Jurkat, Clone E6-1 (cell line): ENCODE measurements around the gene GPR132. TPM values are rescaled to one million over a fixed set of nuclear protein-coding genes. Genes with fewer than 3 reads are reported as not detected.
"Not testable (repeated sequence)": the region's sequence is repeated elsewhere in the genome, so short reads cannot be mapped to it uniquely, and the experiment has no call there.

Experiments used
- DNase-seq: peaks from one replicate; pipeline ENCODE4 v3.0.0-alpha.2; 2011; ENCODE audit warnings: low read depth, low spot score
- H3K4me3 ChIP-seq: 2 replicates; pipeline ENCODE4 v1.5.1; 2011; ENCODE audit warnings: mild to moderate bottlenecking, low read length, control low read depth, moderate library complexity
- polyA plus RNA-seq: library from polyadenylated mRNA; unstranded; fragments of >200 nt; gene quantifications from one replicate; pipeline ENCODE4 v1.2.1, GENCODE V29; 2012; ENCODE audit warnings: missing spikeins; ENCODE audit not compliant: insufficient read length, insufficient read depth

The GPR132 gene, protein sequence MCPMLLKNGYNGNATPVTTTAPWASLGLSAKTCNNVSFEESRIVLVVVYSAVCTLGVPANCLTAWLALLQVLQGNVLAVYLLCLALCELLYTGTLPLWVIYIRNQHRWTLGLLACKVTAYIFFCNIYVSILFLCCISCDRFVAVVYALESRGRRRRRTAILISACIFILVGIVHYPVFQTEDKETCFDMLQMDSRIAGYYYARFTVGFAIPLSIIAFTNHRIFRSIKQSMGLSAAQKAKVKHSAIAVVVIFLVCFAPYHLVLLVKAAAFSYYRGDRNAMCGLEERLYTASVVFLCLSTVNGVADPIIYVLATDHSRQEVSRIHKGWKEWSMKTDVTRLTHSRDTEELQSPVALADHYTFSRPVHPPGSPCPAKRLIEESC
- 0.90 TPM for polyA plus RNA-seq

DNA sequence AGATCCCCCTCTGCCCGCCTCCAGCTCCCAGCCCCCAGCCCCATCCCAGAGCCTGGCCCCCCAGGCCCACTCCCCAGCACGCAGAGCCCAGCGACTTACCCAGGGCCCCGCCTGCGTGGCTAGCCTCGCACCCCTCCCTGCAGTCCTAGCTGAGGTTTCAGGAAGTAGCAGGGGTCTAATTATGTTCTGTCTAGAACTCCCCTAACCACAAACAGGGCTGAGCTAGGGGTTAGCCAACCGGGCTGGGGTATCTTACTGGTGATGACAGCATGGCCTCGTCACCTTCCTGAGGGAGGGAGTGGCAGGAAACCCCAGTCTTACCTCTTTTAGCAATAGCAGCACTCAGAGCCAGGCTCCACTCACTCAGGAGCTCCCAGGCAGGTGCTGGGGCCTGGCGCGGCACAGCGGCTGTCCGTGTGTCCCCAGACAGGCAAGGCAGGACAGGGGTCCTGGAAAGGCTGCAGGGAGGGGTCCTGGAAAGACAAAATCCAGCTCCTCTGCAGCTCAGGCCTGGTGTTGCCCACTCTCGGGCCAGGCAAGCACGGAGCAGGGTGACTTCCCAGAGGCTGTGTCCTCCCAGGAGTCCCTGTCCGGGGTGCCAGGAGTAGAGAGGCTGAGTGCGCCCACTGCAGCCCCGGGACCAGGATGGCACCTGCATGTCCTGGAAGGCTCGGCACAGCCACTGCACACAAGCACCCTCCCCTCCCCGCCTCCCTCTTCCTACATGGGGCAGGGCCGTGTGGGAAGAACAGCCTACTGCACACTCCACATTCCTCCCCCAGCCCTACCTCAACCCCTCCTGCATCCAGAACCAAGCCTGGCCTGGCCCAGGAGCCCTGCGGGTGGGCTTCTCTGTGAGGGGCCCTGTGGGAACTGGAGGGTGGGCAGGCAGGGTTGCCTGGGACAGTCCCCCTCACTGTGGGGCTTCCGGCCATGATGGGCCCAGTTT, at the start of gene GPR132:
TSS of gene GPR132 (minus strand) at position 151 of the 949 bp plus-strand sequence. CDS start 10,010 bp downstream, outside the sequence.
- peak; percentile 65 for DNase-seq
- H3K4me3 ChIP-seq, result no peak within 1 kb of the TSS

DNA sequence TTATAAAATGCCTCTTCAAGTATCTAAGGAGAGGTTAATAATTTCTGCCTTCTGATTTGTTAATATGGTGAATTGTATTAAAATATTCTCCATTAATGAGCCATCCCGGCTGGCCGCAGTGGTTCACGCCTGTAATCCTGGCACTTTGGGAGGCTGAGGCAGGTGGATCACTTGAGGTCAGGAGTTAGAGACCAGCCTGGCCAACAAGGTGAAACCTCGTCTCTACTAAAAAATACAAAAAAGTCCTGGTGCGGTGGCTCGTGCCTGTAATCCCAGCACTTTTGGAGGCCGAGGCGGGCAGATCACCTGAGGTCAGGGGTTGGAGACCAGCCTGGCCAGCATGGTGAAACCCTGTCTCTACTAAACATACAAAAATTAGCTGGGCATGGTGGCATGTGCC, 44.0 kb upstream of the GPR132 start:
- H3K4me3 ChIP-seq, DNase-seq: not testable (repeated sequence)

DNA sequence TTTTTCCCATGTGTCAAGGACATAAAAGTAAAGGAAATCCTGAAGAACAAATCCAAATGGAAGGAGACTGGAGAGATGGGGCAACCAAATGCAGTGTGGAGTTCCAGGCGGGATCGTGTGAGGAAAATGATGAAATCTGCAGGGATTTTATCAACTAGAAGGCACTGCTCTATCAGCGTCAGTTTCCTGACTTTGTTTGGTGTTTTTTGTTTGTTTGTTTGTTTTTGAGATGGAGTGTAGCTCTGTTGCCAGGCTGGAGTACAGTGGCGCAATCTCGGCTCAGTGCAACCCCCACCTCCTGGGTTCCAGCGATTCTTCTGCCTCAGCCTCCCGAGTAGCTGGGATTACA, 43.3 kb upstream of the GPR132 start:
- H3K4me3 ChIP-seq, result no peak overlapping the region
- DNase-seq, result no peak

DNA sequence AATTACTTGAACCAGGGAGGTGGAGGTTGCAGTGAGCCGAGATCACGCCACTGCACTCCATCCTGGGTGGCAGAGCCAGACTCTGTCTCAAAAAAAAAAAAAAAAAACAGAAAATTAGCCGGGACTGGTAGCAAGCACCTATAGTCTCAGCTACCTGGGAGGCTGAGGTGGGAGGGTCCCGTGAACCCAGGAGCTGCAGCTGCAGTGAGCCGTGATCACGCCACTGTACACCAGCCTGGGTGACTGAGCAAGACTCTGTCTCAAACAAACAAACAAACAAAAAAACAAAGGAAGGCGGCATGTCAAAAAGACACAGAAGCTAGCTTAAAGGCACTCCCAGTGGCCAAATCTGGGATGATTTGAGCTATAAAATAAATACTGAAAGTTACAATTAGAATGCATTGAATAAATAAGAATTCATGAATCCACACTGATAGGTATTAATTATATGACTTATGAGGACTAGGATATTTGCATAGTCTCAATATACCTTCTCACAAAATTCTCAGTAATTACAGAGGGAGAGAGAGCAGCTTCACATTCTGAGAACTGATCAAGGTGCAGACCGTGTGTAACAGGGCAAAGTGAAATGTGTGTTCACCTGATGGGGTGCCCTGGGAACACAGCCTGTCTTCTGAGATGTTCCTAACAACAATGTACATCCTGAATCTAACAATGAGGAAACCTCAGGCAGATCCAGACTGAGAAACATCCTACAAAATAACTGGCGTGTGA, 42.7 kb upstream of the GPR132 start:
- no peak for DNase-seq
- no peak overlapping the region for H3K4me3 ChIP-seq

DNA sequence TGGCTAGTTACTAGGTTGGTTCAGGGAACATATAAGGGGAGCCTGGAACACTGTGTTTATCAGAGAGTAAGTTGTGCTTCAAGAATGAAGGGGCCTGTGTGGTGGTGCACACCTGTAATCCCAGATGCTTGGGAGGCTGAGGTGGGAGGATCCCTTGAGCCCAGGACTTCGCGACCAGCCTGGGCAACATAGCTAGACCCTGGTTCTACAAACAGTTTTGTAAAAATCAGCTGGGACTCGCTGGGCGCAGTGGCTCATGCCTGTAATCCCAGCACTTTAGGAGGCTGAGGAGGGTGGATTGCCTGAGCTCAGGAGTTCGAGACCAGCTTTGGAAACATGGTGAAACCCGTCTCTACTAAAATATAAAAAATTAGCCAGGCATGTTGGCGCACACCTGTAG, 42.1 kb upstream of the GPR132 start:
- DNase-seq, result no peak

DNA sequence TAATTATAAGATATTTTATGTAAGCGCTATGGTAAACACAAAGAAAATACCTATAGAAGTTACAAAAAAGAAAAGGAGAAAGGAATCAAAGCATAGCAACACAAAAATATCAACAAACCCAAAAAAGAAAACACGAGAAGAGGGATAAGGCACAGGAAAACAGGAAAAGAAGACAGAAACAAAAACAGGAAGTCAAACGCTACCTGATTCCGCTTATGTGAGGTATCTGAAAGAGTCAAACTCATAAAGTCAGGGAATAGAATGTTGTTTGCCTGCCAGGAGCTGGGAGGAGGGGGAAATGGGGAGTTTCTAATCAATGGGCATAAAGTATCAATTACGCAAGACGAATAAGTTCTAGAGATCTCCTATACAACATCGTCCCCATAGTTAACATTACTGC, 39.9 kb upstream of the GPR132 start:
- no peak for DNase-seq
- no peak overlapping the region for H3K4me3 ChIP-seq

More for the DNA sequence above, 42.1 kb upstream of the GPR132 start:
- H3K4me3 ChIP-seq, result no peak overlapping the region

DNA sequence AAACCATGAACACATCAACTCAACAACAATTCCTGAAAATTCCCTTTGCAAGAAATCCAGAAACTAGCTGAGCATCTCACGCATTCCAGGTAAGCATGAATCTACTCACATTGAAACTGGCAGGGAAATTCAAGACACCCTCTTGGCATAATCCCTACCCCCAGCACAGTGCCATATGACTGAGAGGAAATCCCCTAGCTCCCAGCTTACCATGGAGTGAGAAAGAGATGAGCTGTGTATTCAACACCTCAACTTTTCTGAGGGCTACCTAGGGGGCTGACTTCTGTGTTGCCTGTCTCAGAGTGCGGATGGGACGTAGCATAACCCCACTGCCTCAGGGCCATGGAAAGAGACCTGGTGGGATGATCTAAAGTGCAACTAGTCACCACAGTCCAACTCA, 37.7 kb upstream of the GPR132 start:
- no peak overlapping the region for H3K4me3 ChIP-seq
- no peak for DNase-seq

DNA sequence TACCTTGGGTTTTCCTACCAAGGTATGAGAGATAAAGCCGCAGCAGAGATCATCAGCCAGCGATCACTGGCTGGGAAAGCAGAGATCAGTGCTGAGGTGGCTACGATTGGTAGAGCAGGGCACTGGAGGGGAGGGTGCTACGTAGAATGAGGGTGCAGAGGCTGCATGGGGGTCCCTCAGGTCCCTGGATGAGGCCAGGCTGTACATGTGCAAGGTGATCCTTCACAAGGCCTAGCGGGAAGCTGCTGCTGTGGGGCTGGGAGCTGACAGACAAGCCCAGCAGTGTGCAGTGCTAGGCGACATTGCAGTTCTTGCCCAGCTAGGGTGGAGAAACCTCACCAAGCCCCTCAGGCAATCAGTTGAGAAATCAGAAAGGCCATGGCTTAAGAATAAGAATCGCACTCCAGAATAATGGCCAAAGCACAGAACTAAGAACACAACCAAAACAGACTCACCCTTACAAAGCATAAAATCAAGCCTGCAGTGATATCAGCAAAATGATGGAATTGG, 37.2 kb upstream of the GPR132 start:
- H3K4me3 ChIP-seq, result no peak overlapping the region
- DNase-seq, result no peak

DNA sequence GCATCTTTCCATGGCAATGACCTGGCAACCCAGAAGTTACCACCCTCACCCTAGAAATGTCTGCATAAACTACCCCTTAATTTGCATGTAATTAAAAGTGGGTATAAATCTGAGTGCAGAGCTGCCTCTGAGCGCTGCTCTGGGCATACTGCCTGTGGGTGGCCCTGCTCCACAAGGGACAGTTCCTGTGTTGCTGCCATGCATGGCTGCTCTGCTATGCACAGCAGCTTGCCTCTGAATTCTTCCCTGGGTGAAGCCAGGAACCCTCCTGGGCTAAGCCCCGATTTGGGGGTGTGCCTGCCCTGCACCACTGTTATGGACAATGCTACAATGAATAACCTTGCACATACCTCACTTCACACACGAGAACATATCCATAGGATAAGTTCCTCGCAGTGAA, 35.7 kb upstream of the GPR132 start:
- DNase-seq, result no peak
- no peak overlapping the region for H3K4me3 ChIP-seq

DNA sequence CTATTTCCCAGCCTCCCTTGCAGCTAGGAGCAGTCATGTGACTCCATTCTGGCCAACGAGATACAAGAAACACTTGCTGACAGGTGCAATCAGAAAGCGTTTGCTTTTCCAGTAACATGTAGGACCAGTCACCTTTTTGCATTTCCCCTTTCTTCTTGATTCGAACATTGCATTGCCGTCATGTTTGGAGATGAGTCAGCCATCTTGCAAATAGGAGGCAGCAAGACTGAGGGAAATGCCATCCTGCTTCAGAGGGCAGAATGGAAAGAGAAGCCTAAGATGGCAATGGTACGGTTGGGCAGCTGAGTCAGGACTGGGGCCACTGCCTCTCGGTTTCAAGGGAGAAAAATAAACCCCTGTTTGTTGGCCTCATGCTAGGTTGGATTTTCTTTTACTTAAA, 34.5 kb upstream of the GPR132 start:
- no peak overlapping the region for H3K4me3 ChIP-seq
- DNase-seq, result no peak

DNA sequence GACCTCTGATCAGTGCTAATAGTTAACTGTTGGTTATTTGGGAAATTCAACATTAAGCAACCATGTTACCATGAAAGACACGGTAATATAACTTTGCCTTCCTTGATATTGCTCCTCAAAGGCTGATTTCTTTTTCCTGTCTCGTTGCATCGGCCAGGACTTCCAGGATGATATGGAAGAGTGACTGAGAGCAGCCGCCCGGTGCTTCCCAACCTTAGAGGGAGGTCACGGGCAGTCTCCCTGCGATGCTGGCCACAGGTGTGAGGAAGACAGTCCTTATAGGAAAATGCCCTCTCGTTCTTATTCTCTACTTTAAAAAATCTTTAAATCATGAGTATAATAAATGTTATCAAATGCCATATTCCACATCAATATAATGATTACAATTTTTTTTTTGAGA, 33.1 kb upstream of the GPR132 start:
- no peak overlapping the region for H3K4me3 ChIP-seq
- DNase-seq, result no peak

DNA sequence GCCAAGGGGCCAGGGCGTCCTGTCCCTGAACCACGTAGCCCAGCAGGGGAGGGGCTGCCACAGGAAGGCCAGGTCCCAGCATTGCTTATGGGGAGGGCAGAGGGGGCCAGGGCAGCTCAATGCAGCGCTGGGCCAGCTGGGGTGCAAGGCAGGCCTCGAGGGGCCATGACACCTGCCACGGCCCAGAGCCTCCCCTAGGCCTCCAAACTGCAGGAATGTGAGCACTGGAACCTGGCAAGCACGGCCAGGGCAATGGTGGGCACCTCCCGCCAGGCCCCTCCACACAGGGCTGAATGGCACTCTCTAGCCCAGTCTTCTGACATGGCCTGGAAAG, 32.5 kb upstream of the GPR132 start:
- no peak for DNase-seq
- H3K4me3 ChIP-seq, result no peak overlapping the region

DNA sequence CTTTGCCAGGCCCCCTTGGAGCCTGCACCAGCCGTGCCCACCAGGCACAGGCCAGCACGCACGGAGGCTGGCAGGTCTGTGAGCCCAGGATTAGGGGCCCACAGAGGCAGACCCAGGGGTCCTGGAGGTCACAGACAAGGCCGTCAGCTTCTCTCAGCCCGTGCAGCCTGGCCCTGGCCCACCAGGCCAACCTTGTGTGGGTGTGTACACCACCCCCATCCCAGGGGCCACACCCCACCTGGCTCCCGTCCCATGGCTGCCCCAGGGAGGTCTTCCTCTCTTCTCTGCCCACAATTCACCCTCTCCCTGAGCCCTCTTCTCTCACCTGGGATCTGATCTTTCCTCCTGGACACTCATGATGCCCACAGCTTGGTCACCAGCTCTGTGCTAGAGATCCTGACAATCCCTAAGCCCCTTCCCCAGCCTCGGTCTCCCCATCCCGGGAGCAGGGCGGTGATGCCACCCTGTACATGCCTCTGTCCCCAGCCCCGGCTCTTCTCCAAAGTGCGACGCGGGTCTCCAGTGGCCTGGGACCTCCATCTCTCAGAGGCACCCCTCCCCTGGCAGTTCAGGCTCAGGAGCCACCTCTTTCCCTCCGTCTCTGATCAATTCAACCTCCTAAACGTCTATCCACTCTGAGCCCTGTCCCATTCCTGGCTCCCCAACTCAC, 31.1 kb upstream of the GPR132 start:
- DNase-seq, result no peak

DNA sequence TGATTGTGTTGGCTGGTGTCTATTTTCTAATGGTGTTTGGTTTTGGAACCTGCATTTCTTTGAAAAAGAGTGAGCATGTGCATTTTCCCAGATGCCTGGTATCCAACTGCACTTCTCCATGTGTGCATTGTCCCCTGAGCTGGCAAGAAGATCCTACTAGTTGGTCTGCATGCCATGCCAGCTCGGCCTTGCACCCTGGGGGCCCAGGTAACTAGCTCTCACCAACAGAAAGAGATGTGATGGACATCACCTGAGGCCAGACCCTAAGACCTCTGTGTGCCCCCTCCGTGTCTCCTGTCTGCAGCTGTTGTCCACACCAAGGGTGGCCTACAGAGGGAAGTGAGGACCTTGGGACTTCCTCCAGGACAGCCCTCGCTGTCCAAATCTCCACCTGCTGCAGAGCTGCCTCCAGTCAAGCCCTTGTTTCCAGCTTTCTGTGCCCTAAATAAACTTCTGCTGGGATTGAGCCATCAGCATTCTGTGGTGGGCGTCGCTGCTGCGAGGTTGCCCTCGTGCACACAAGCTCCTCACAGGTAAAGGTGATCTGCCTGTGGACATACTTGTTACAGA, 30.1 kb upstream of the GPR132 start:
- DNase-seq, result no peak
- H3K4me3 ChIP-seq, result no peak overlapping the region

More for the DNA sequence above, 31.1 kb upstream of the GPR132 start:
- H3K4me3 ChIP-seq, result no peak overlapping the region

DNA sequence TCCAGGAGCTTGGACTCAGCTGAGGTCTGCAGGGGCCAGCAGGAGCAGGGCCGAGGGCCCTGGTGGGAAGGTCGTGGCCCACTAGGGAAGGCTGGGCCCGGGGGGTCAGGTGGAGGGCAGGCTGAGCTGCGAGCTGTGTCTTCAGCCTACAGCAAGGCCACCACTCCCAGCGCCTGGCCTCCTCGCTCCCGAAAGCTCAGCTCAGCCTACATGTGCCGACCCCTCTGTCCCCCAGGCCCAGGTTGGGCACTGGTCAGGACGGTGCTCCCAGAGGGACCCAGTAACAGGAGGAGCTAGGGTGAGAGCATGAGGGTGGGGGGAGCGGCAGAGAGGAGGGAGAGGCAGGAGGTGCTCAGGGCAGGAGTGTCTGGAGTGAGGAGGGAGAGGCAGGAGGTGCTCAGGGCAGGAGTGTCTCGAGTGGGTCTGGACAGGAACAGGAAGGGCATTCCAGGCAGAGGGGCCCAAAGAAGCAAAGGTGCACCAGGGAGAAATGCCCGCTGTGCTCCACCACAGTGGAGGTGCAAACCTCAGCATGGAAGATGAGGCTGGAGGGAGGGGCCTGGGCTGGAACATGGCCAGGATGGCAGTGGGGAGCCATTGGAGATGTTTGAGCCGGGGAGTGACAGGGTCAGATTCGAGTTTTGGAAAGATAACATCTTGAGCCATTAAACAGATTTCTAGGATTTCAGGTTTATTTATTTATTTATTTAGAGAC, 29.1 kb upstream of the GPR132 start:
- H3K4me3 ChIP-seq, result peak overlapping the region; percentile 58
- no peak for DNase-seq

DNA sequence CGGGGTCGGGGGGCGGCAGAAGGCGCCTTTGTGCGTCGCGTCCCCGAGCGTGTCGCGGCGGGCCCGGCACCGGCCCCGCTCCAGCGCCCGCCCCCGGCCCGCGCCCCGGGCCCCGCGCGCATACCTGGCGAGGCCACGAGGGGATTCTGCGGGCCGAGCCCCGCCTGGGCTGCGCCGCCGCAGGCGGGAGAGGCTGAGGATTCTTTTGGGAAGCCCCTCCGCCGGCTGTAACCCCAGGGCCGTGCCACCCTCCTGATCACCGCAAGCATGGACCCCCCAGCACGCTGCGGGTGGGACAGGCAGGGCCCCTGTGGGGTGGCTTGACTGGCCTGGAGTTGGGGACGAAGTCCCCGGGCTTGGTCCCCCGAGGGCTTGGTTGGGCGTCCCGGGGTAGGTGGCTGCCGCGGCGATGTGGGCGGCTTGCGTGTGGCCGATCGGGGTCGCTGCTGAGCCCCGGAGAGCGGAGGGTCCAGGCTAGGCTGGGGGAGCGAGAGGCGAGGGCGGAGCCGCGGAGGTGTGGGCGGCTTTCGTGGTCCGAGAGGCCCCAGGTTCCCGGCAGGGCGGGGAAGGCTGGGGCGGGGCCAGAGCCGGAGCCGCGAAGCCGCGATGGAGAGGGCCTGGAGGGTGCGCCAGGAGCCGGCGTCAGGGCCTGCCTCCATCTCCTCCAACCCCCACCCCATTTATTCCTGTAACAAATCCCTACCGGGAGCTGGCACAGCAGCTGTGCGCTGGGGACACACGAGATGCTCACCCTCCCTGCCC, 28.4 kb upstream of the GPR132 start:
- peak; percentile 37 for DNase-seq
- peak overlapping the region; percentile 58 for H3K4me3 ChIP-seq

DNA sequence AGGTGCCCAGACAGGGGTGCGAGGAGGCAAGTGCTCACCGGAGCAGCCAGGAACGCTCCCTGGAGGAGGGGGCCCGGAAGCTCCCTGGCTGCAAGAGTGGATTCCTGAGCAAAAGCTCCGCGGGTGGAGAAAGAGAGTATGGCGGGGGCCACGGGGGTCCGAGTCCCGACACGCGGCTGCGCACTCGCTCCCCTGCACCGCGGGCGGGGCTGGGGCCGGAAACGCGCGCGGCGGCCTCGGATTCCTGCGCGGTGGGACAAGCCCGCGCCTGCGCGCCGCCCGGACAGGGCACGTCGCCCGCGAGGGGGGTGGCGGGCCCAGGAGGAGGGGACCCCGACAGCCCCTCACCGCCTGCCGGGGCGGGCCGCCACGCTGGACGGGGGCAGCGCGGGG, 27.8 kb upstream of the GPR132 start:
- peak overlapping the region; percentile 58 for H3K4me3 ChIP-seq
- DNase-seq, result peak; percentile 47
